HG03064 (cell line): ENCODE results near the gene GSC2.

ENCODE experiments used
- ATAC-seq: cut with Tn5 transposase; IDR thresholded peaks from one replicate; pipeline ENCODE4 v1.9.1; 2021; ENCODE audit warnings: low read depth; ENCODE audit not compliant: unreplicated experiment

Gene GSC2

GRCh38 chr22:19103880-19104821, 45.9 kb downstream of the GSC2 start:
- ATAC-seq, result no peak

GRCh38 chr22:19098157-19098556, 51.9 kb downstream of the GSC2 start:
- ATAC-seq, result no peak

- ATAC-seq, result no peak
Measured at GRCh38 chr22:19097518-19097917, 52.6 kb downstream of the GSC2 start.
